Amygdala (tissue), 56 donors: ENCODE measurements around the gene RAB9A.
"Not testable (repeated sequence)": the region's sequence is repeated elsewhere in the genome, so short reads cannot be mapped to it uniquely, and the experiment has no call there.

Experiments
- DNase-seq, 56 donors: peaks; one replicate each; lab custom pipeline; 2025; lab: John Stamatoyannopoulos, UW

RAB9A gene

GRCh38 chrX:13669246-13669737, 19.6 kb upstream of the RAB9A start:
- no peak for DNase-seq

GRCh38 chrX:13669755-13670154, 19.2 kb upstream of the RAB9A start:
- not testable (repeated sequence) for DNase-seq

GRCh38 chrX:13670197-13670596, 18.7 kb upstream of the RAB9A start:
- no peak for DNase-seq

GRCh38 chrX:13673016-13673415, 15.9 kb upstream of the RAB9A start:
- DNase-seq = no peak

GRCh38 chrX:13676885-13677284, 12.0 kb upstream of the RAB9A start:
- no peak for DNase-seq

GRCh38 chrX:13679700-13680099, 9.2 kb upstream of the RAB9A start:
- not testable (repeated sequence) for DNase-seq

- DNase-seq = no peak
These were observed 7.3 kb upstream of the RAB9A start for GRCh38 chrX:13681595-13681994.

- DNase-seq = no peak
These were observed 4.6 kb upstream of the RAB9A start for GRCh38 chrX:13684361-13684760.

GRCh38 chrX:13685126-13685763, 3.7 kb upstream of the RAB9A start:
- no peak for DNase-seq

- DNase-seq = no peak
These were observed 1.7 kb upstream of the RAB9A start for GRCh38 chrX:13687203-13687602.

- no peak for DNase-seq
These were observed 457 bp upstream of the RAB9A start for GRCh38 chrX:13688384-13688957.

- no peak for DNase-seq
These were observed 848 bp downstream of the RAB9A start for GRCh38 chrX:13689741-13690211.

- no peak for DNase-seq
These were observed 1.9 kb downstream of the RAB9A start for GRCh38 chrX:13690836-13691235.

- DNase-seq = no peak
These were observed 3.0 kb downstream of the RAB9A start for GRCh38 chrX:13691841-13692371.

GRCh38 chrX:13692771-13693231, 3.9 kb downstream of the RAB9A start:
- no peak for DNase-seq

GRCh38 chrX:13693341-13693961, 4.5 kb downstream of the RAB9A start:
- no peak for DNase-seq

GRCh38 chrX:13694359-13694758, 5.4 kb downstream of the RAB9A start:
- no peak for DNase-seq

GRCh38 chrX:13694983-13695382, 6.1 kb downstream of the RAB9A start:
- no peak for DNase-seq

GRCh38 chrX:13695601-13696115, 6.7 kb downstream of the RAB9A start:
- no peak for DNase-seq

GRCh38 chrX:13697455-13697854, 8.5 kb downstream of the RAB9A start:
- DNase-seq = no peak

- no peak for DNase-seq
These were observed 9.0 kb downstream of the RAB9A start for GRCh38 chrX:13697976-13698375.
